Measurements from ENCODE around the gene PITPNC1. TPM values are rescaled to one million over a fixed set of nuclear protein-coding genes. Genes with fewer than 3 reads are reported as not detected.
"Not testable (repeated sequence)": the region's sequence is repeated elsewhere in the genome, so short reads cannot be mapped to it uniquely, and the experiment has no call there.

Gene PITPNC1
- total RNA-seq, 1 donor from 2014 or later: 16.1 TPM

DNA sequence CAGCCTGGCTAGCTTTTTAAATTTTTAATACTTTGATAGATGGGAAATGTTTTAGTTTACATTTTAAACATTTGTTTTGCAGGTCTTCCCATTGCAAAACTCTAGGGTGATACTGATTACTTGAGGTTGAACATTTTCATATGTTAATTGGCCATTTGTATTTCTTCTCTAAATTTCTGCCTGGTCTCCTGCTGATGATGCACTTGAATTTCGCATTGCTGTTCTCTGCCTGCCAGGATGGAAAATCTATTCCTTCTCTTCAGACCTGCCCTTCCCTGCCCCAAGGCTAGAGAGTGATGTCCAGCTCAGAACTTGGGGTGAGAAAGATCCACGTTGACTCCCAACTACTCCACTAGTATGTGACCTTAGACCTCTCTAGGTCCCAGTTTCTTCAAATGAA, 134.7 kb downstream of the PITPNC1 start:
- no peak for DNase-seq (ENCODE audit: low read depth in 2 of 2)

DNA sequence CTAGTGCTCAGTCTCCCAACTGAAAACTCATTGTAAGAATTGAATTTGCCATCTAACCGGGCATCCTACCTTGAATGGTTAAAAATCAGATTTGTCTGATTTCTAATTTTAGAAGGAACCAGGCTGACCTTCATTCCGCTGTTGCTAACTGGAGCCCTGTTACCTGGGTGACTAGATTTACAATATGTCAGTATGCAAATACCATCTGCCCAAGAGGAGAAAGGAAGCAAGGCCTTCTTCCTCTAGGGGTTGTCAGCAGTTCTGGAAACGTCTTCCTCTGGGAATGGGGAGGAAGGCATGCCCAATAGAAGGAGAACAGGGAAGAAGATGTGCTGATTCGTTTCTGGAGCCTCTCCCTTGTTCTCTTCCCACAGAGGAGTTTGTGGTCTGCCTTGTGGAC, 137.9 kb downstream of the PITPNC1 start:
- DNase-seq (ENCODE audit: low read depth in 2 of 2): no peak

DNA sequence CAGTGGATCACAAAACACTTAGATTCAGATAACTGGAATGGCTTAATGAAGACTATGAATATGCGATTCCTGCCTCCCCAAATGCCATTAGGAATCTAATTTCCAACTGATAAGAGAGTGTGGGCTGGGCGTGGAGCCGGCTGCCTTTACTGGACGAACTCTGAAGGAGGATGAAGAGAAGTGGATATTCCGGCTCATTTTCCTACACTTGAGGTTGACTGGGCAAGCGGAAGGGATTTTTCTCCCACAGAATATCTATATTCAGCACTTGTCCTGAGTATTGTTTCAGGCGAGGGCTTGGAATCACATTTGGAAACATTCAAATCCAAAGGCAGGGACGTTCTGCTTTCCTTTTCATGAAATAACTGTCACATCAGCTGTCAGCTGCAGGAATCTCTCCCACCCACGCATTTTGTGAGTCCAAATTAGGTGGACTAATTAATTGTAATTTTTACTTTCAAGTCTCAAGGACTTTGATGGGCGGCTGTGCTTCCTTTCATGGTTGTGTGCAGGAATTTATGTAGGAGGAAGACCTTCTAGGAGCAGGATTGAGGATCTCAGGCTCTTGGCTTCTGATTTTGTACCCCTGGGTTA, 138.5 kb downstream of the PITPNC1 start:
- peak in 1 of 2 donors; percentile 39 for DNase-seq (ENCODE audit: low read depth in 2 of 2)

DNA sequence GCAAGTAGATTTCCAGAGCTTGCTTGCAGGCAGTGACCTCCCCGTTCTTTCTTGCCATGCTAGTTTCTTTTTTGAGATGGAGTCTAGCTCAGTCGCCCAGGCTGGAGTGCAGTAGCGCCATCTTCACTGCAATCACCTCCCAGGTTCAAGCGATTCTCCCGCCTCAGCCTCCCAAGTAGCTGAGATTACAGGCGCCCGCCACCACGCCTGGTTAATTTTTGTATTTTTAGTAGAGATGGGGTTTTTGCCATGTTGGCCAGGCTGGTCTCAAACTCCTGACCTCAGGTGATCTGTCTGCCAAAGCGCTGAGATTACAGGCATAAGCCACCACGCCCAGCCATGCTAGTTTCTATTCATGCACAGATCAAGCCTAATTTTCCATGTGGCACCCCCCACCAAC, 139.5 kb downstream of the PITPNC1 start:
- not testable (repeated sequence) for DNase-seq (ENCODE audit: low read depth in 2 of 2)

DNA sequence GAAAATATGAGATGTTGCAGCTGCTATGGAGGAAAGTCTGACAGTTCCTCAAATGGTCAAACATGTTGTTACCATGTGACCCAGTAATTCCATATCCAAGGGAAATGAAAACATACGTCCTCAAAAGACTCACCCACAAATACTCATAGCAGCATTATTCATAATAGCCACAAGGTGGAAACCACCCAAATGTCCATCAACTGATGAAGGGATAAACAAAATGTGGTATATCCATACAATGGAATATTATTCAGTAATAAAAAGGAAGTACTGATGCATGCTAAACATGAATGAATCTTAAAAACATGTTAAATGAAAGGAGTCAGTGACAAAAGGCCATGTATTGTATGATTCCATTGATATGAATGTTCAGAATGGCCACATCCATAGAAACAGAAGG, 140.2 kb downstream of the PITPNC1 start:
- DNase-seq (ENCODE audit: low read depth in 2 of 2): no peak

DNA sequence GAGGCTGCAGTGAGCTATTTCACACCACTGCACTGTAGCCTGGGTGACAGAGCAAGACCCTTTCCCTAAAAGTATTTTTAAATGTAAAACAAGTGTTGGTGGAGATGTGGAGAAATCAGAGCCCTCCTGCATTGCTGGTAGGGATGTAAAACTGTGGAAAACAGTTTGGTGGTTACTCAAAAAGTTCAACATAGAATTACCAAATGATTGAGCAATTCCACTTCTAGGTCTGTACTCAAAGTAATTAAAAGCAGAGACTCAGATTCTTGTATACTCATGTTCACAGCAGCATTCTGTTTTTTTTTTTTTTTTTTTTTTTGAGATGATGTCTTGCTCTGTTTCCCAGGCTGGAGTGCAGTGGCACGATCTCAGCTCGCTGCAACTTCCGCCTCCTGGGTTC, 141.8 kb downstream of the PITPNC1 start:
- no peak for DNase-seq (ENCODE audit: low read depth in 2 of 2)

DNA sequence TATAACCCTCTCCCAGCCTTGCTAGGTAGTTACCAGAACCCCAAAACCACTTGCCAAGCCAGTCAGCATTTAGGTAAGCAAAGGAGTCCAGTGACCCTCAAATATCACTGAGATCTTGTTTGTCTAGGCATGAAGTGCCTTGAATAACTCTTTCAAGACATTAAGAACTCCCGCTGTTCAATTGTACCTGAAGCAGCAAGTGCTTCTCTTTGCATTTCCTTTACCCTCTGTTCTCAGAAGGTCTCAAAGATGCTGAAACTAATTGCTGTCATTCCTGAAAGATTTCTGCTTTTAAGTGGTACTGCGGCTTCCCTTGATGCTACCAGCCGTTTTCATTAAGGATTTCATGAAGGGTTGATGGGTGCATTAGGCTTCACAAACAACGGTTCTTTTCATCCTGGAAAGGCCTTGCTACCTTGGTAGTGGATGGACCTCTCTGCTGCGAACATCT, 142.7 kb downstream of the PITPNC1 start:
- no peak for DNase-seq (ENCODE audit: low read depth in 2 of 2)

DNA sequence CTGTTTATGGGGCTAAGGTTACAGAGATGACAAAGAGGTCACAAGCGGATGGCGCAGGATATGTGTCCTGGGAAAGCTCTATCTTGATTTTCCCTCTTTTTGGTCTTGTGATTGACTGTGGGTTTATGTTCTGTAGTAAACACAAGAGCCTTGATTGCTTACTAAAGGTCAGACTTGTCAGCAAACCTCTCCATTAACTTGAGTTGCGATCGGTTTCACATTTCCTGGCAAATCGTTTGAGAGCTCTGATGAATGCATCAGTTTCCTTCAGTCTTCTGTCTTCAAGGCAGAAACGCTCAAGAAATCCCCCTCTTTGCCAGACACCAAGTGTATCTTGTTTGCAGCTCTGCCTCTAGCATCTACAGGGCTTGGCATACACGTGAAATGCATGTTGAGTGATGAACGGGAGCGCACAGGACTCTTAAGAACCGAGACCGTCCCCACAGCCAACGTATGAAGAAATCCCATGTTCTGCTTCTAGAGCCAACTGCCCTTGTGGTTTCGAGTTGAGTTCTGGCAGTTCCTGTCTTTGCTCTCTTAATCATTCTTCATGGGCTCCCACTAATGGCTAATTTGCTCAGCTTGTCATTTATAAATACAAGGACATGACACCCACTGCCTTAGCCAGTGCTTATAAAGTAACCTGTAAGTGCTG, 143.3 kb downstream of the PITPNC1 start:
- no peak for DNase-seq (ENCODE audit: low read depth in 2 of 2)

DNA sequence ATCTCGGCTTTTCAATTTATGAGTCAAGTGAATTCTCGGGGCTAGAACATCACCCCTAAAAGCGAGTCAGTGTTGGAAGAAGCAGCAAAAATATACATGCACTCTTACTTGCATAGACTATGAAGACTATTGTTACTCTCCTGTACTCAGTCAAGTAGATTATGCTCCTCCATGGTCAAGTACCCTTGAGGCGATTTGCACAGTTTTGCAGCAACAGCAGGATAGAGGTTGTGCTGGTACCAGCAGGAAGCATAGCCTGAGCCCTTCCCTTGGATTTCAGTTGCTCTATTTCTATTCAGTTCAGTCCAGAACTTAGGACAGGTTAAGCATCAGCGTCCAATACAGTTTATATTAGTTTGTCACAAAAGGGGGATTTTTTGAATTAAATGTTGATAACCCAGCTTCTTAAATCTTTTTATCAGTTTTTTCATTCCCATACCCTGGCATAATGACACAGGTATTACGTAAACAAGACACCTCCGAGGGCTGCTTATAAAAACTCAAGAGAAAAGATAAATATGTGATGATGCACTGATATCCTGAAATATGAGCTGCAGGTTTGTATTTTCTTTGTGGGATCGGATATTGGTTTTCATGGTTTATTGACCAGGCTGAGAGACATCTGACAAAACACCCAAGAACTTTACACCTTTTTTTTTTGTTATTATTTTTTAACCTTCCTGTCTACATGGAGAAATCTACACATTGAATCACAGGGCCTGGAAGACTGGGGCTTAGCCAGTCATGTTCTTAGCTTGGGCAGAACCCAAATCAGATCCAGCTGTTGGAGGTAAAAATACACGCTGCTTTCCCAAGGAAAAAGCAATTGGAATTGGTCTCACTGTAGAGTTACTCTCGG, 144.1 kb downstream of the PITPNC1 start:
- DNase-seq (ENCODE audit: low read depth in 2 of 2): no peak

DNA sequence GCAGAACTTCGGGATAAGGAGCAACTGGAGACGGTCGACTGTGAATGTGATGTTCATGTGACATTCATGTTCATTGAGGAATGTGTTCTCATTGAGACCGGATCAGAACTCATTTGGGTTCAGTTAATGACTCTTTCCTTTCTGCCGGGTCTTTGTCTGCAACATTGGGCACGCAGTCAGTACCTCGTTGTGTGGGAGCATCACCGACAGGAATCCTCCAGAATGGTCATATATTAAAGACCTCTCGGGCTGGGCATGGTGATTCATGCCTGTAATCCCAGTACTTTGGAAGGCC, 144.6 kb downstream of the PITPNC1 start:
- DNase-seq (ENCODE audit: low read depth in 2 of 2): no peak

DNA sequence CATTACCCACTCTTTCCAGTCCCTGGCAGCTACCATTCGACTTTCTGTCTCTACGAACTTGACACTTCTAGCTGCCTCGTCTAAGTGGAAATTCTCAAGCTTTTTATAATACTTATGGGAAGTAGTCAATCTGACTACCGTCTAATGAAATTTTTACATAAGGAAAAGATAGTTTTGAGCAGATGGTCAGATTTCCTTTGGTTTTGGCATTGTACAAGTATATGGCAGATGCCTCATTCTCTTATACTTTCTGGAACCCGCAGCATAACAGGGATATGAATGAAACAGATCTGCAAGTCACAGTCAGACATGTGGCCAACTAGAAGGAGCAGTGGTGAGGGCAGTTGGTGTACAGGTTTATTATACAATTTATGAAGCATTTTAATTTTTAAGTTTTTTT, 146.0 kb downstream of the PITPNC1 start:
- no peak for DNase-seq (ENCODE audit: low read depth in 2 of 2)

DNA sequence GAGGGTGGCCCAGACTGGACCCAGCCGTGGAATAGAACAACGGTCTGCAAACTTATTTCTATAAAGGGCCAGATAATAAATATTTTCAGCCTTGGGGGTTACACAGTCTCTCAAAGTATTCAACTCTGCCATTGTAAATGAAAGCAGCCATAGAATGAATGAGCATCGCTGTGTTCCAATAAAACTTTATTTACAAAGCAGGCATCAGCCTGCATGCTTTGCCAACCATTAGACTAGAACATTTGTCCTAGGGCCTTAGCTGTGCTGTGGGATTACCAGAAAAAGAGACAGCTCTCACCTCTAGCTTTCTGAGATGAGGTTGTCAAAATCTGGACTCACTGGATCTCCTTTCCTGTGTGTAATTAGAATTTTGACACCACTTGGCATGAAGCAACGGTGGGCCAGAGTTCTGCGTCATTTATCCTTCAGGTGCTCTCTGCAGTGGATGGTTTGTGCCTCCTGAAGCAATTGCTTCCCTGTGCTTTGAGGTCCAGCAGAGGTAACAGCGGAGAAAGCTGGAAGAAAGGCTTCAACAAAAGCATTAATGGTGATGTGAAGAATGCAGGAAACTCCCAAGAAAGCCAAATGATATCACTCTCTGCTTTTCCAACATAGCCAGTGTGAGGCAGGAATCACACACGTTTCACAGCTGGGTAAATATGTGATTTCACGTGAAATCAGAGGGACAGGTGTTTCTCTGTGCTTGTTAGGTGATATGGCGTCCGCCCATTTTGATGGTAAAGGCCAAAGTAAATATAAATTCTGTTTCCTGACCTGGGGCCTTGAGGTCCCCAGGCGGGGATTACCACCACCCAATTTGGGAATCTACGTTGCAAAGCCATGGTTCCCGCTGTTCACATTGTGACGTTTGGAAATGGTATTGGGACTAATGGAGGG, 148.4 kb downstream of the PITPNC1 start:
- DNase-seq (ENCODE audit: low read depth in 2 of 2): no peak

DNA sequence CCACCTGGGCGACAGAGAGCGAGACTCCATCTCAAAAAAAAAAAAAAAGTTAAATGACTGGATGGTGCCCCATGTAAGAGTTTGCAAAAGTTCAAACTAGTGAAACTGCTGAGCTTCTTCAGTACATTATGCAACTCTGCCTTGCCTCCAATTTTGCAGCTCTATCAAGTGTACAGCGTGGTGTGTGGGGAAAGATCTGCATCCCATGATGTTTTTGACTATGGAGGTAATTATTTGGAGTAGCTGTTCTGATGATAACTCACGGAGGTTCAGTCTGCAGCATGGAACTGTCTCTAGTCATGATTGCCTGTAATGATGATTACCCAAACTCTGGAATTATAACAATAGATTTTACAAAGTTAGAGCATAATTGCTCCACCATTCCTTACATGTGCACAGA, 149.6 kb downstream of the PITPNC1 start:
- DNase-seq (ENCODE audit: low read depth in 2 of 2): no peak

DNA sequence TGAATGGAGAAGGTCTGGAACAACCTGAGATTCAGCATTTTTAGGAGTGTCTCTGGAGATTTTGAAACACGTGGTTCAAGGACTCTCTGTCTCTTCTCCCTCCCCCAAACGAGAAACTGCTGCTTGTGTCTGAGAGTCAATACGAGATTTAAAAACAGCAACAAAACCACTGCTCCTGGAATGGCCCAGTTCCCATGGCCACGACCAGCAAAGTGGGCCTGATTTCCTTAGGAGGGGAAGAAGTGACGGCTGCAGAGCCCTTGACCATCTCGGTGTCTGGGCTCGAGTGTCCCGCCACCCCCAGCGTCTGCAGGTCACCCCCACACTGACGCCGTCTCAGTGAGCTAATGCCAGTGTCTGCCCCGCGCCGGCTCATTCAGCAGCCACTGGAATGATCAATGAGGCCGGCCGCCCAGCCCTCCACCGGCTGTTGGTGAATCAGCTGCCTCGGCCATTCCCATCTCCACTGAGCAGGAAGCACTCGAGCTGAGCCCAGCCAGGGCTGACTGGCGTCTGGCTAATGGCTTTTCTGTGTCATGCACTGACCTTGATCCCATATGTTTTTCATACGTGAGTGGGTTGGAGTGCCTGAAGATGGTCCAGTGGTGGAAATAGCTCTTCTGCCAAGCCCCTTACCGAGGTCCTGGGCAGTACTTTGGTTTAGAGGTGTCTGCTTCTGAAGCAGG, 151.8 kb downstream of the PITPNC1 start:
- peak; percentile 95 to 97 for DNase-seq (ENCODE audit: low read depth in 2 of 2)

DNA sequence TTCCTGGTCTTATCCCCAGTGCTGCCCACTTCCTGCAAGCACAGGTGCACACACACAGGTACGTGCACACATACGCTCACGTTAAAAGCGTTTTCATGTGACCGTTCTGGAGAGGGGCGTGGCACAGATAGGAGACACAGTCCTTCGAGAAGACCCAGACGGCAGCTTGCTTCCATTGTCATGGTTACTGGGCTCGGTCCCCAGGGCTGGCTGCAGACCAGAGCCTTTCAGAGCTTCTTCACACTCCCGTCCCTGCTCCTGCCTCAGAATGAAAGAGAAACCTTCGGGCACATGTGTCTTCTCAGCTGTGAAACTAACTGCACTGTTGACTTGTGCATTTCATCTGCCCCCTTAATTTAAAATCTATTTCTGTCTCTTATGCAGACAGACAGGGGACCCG, 154.2 kb downstream of the PITPNC1 start:
- no peak for DNase-seq (ENCODE audit: low read depth in 2 of 2)

DNA sequence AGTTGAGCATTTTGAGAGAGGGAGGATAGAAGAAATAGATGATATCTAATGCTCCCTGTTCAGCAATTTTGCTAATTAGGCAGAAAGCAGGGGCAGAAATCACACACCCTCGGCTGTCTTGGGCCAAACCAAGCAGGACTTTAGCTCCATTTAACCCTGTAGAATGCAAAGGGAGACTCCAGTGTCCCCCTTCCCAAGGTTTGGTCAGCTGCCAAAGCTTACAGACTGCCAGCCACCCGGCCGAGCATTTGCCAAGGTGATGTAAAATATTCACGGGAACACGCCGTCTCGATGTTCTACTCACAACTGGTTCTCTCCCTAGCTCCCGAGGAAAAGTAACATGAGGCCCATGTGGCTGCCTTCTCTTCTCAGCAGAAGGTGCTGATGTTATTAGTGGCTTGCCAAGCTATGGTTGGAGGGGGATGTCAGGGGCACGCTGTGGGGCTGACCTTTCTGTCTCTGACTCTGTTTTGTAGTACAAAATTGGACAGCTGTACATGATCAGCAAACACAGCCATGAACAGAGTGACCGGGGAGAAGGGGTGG, 155.3 kb downstream of the PITPNC1 start:
- DNase-seq (ENCODE audit: low read depth in 2 of 2): no peak

DNA sequence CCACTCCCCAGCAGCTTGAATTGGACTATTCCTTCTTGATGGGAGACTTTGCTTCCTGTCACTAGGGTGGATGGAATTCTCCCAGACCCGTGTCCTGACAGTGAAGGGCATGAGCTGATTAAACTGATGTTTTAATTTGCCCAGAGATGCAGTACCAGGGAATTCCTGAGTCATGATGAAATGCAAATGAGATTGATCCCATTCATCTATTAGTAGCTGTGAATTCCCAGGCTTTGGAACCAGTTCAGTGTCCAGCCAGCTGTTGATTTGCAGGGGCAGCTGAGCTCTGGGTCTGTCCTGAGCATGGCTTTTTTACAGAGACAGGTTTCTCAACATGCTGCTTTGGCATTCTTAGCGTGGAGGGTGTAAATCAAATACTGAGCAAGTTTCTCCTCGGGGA, 157.9 kb downstream of the PITPNC1 start:
- peak in 1 of 2 donors; percentile 31 for DNase-seq (ENCODE audit: low read depth in 2 of 2)

DNA sequence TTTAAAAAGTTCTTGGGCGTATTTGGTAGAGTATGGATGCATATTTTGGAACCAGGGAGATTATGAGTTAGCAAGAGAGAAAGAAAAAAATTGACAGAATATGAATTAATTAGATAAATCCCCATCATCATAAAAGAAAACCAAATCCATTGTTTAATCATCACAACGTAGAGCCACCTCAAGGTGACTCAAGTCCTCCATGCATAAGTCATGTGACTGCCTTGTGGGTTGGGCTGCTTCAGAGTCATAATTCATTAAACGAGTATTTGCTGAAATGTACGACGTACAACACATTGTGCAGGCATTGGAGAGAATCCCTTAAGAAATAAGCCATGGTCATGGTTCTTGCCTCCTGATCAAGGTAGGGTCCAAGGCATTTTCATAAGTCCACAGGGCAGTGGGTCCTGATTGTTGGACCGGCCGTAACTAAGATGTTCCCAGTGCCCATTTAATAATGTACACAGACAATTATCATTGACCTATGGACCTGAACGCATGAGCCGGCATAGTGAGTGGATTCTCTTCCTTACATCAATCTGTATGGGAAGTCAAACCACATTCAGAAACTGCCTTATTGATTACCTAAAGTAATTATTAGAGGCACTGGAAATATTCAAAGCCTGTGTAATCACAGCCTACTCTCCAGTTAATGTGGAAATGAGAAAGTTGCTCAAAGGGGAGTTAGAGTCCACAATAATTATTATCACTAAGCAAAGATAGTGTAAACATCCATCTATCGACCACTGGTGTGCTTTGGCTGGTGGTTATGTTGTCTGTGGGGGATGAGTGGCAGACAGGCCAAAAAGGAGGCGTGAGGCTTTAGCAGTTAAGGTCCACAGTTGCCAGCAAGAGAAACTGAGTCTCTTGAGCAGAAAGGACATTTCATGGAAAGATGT, 165.4 kb downstream of the PITPNC1 start:
- no peak for DNase-seq (ENCODE audit: low read depth in 2 of 2)

DNA sequence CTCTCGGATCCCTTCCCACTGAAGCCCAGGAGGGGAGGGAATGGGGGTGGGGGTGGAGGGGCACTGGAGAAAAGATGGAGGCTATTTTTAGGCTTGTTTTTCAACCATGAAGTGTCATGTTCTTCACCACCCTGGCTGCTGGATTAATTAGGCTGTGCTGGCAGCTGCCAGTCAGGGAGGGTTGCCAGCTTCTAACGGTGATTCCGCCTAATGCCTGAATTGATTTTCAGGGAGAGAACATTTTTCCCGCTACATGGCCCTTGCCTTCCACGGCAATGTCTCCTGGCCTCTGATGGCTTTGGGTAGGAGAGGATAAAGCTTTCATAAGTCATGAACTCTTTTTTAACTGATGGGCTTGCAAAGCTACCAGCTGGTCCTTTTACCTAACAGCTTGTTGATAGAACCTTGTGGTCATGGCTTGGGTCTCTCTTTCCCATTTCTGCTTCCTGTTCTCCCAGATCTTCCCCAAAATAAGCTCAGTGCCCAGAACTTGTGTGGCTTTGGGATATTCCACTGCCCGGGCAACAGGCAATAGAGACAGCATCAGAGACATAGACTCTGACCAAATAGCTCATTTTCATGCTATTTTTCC, 167.4 kb downstream of the PITPNC1 start:
- DNase-seq (ENCODE audit: low read depth in 2 of 2): peak in 1 of 2 donors; percentile 25
